K562 (cell line): ENCODE measurements around the gene LTB4R2. TPM values are rescaled to one million over a fixed set of nuclear protein-coding genes. Genes with fewer than 3 reads are reported as not detected.

Source experiments
- ATAC-seq: fragments of 200-7000 bp; cut with Tn5 transposase; 3 replicates; pipeline ENCODE4 v1.9.1; 2020; ENCODE audit warnings: moderate library complexity
- BruUV-seq: library from RNA; stranded (reverse); fragments of 400-500 nt; replicated peaks from 2 replicates; lab custom pipeline; 2021; lab: Mats Ljungman, UMichigan
- CTCF ChIA-PET: fragments of 300-600 bp; formaldehyde crosslinking; extraction: SDS; loops from one replicate; lab custom pipeline; 2021; ENCODE audit warnings: low intra/inter-chr PET ratio; lab: Yijun Ruan, JAX
- POLR2A ChIA-PET: fragments of 300-600, 350-650 bp; sonication (Branson Sonifier 250); formaldehyde crosslinking; extraction: SDS; loops from one replicate; lab custom pipeline; 2021; ENCODE audit warnings: antibody characterized with exemption, inconsistent platforms; lab: Yijun Ruan, JAX
- DNase-seq, 4 experiments: peaks; one replicate each; pipeline versions ENCODE4 v3.0.0 to v3.0.0-alpha.2; 2011 to 2018; ENCODE audit warnings: low spot score in 3 of 4, mixed read lengths in 3 of 4; ENCODE audit errors: extremely low read depth in 1 of 4
- FAIRE-seq: peaks from 2 replicates; lab custom pipeline; 2011; peaks lifted over from hg19 to GRCh38; lab: Jason Lieb, UNC
- H2AFZ ChIP-seq: 2 replicates; pipeline ENCODE4 v1.6.0; 2011; ENCODE audit warnings: low read depth, low read length, control low read depth, inconsistent platforms
- H3K27ac ChIP-seq: fragments of 200-600 bp; 3 replicates; pipeline ENCODE4 v1.8.0; 2011; ENCODE audit warnings: low read depth, mild to moderate bottlenecking, control low read depth, inconsistent platforms, low read length, moderate library complexity, mixed read lengths; ENCODE audit errors: extremely low read depth
- H3K27me3 ChIP-seq, 2 experiments: fragments of 300-600 bp in 1 of 2; 2 replicates in 1 of 2; 3 replicates in 1 of 2; pipeline versions ENCODE4 v1.6.0 to v1.8.0; 2011; ENCODE audit warnings: inconsistent platforms in 2 of 2, low read length in 2 of 2, mild to moderate bottlenecking in 1 of 2, mixed read lengths in 1 of 2, moderate library complexity in 1 of 2; ENCODE audit not compliant: control insufficient read depth in 2 of 2, insufficient read depth in 2 of 2
- H3K36me3 ChIP-seq: fragments of 300-600 bp; 3 replicates; pipeline ENCODE4 v1.8.0; 2011; ENCODE audit warnings: mild to moderate bottlenecking, low read length, inconsistent platforms; ENCODE audit not compliant: control insufficient read depth, insufficient read depth
- H3K4me1 ChIP-seq, 2 experiments: fragments of 200-600 bp in 1 of 2; replicated peaks in 1 of 2; 2 replicates in 1 of 2; 3 replicates in 1 of 2; pipeline versions ENCODE4 v1.5.1 to v1.8.0; 2011; ENCODE audit warnings: inconsistent platforms in 2 of 2, low read length in 2 of 2, mild to moderate bottlenecking in 1 of 2, mixed read lengths in 1 of 2, moderate library complexity in 1 of 2; ENCODE audit not compliant: control insufficient read depth in 2 of 2, insufficient read depth in 2 of 2
- H3K4me2 ChIP-seq: 2 replicates; pipeline ENCODE4 v1.6.1; 2011; ENCODE audit warnings: low read length, control low read depth, inconsistent platforms, mixed read lengths; ENCODE audit not compliant: insufficient read depth
- H3K4me3 ChIP-seq: fragments of 200-600 bp; sonication (generic), shearing (Covaris generic); 2 replicates; pipeline ENCODE4 v1.5.1; 2016; ENCODE audit warnings: control low read depth, inconsistent platforms
- H3K79me2 ChIP-seq: fragments of 200-600 bp; 3 replicates; pipeline ENCODE4 v1.8.0; 2011; ENCODE audit warnings: low read length, inconsistent platforms; ENCODE audit not compliant: control insufficient read depth, insufficient read depth
- H3K9ac ChIP-seq, 2 experiments: 2 replicates each; pipeline versions ENCODE4 v1.6.0 to v1.6.1; 2011; ENCODE audit warnings: low read depth in 2 of 2, low read length in 2 of 2, control low read depth in 1 of 2, inconsistent platforms in 1 of 2, mild to moderate bottlenecking in 1 of 2, mixed read lengths in 1 of 2; ENCODE audit not compliant: insufficient read depth in 1 of 2
- H3K9me1 ChIP-seq: one replicate; pipeline ENCODE4 v1.6.0; 2011; ENCODE audit warnings: inconsistent platforms, mild to moderate bottlenecking, low read length, moderate library complexity; ENCODE audit not compliant: control insufficient read depth, insufficient read depth
- H3K9me3 ChIP-seq: replicated peaks from 2 replicates; pipeline ENCODE4 v1.5.1; 2011; ENCODE audit warnings: low read depth, low read length, inconsistent platforms; ENCODE audit not compliant: control insufficient read depth, insufficient read depth
- H4K20me1 ChIP-seq: replicated peaks from 2 replicates; pipeline ENCODE4 v1.6.1; 2011; ENCODE audit warnings: low read length, inconsistent platforms, mixed read lengths; ENCODE audit not compliant: control insufficient read depth, insufficient read depth
- ARID2 ChIP-seq: fragments of 450-650 bp; IDR thresholded peaks from 2 replicates; pipeline ENCODE4 v1.6.1; 2017; ENCODE audit warnings: antibody characterized with exemption, mild to moderate bottlenecking
- ATF3 ChIP-seq, 2 experiments: fragments of 450-650 bp in 1 of 2; sonication (generic) in 1 of 2; formaldehyde crosslinking in 1 of 2; IDR thresholded peaks in 1 of 2; conservative IDR thresholded peaks in 1 of 2; 2 replicates each; pipeline versions ENCODE4 v1.6.1 to v1.8.1; 2016 to 2023; ENCODE audit warnings: mild to moderate bottlenecking in 2 of 2, moderate library complexity in 2 of 2, inconsistent platforms in 1 of 2, missing genetic modification reagents in 1 of 2
- CBFB ChIP-seq: sonication (generic); formaldehyde crosslinking; IDR thresholded peaks from 2 replicates; pipeline ENCODE4 v1.4.0; 2020; ENCODE audit warnings: mild to moderate bottlenecking, missing genetic modification reagents
- CC2D1A ChIP-seq: fragments of 450-650 bp; IDR thresholded peaks from 2 replicates; pipeline ENCODE4 v1.6.1; 2017; ENCODE audit warnings: mild to moderate bottlenecking
- ESRRB ChIP-seq: fragments of 250-450 bp; sonication (Bioruptor Pico); IDR thresholded peaks from 2 replicates; pipeline ENCODE4 v1.5.0; 2020; ENCODE audit warnings: mild to moderate bottlenecking, moderate library complexity, borderline replicate concordance
- JUND ChIP-seq, 2 experiments: IDR thresholded peaks; 2 replicates in 1 of 2; 3 replicates in 1 of 2; pipeline ENCODE4 v1.6.1; 2011; ENCODE audit warnings: borderline replicate concordance in 2 of 2, low read depth in 2 of 2, low read length in 2 of 2, improper control_type of control experiment in 1 of 2, missing biosample characterization in 1 of 2, missing genetic modification characterization in 1 of 2, missing genetic modification reagents in 1 of 2
- MAFG ChIP-seq: fragments of 450-650 bp; conservative IDR thresholded peaks from 2 replicates; pipeline ENCODE4 v1.6.1; 2016; ENCODE audit warnings: missing genetic modification characterization, missing compliant biosample characterization
- NR1H2 ChIP-seq: sonication (generic); formaldehyde crosslinking; IDR thresholded peaks from 2 replicates; pipeline ENCODE4 v1.4.0; 2020; ENCODE audit warnings: mild to moderate bottlenecking, missing genetic modification reagents
- SMC3 ChIP-seq: conservative IDR thresholded peaks from 2 replicates; pipeline ENCODE4 v1.6.1; 2011; ENCODE audit warnings: low read depth, low read length, improper control_type of control experiment; ENCODE audit not compliant: insufficient read depth
- XRCC3 ChIP-seq: fragments of 450-650 bp; IDR thresholded peaks from 2 replicates; pipeline ENCODE4 v1.6.1; 2017; ENCODE audit warnings: mild to moderate bottlenecking, moderate library complexity
- WGBS: fragments of 100-300 bp; shearing (Covaris generic); methylation state at CpG from one replicate; pipeline ENCODE4 v1.1.6; 2016; ENCODE audit warnings: low coverage, mixed read lengths; ENCODE audit not compliant: insufficient coverage; ENCODE audit errors: missing lambda C conversion rate; 5-methylcytosine and 5-hydroxymethylcytosine counted together
- in situ Hi-C: fragments of 300-500 bp; cut with MboI; formaldehyde crosslinking; loops from 4 replicates; pipeline ENCODE4 v1.15.0; 2018; ENCODE audit warnings: inconsistent platforms, mixed read lengths
- intact Hi-C: fragments of 100-400 bp; cut with micrococcal nuclease; formaldehyde crosslinking; loops from 2 replicates; pipeline ENCODE4 v1.14.2; 2022
- polyA plus RNA-seq, 8 experiments: library from polyadenylated mRNA; depleted of rRNA in 4 of 8; stranded (reverse) in 5 of 8; unstranded in 3 of 8; fragments of >200 nt; fragmentation: Nextera tagmentation in 2 of 8; fragmentation: Illumina TruSeq in 1 of 8; extraction: Ambion mirVana in 2 of 8; extraction: Trizol in 1 of 8; gene quantifications; 2 replicates each; pipeline versions ENCODE4 v1.2.1 to v1.2.3, GENCODE V29; 2011 to 2014; ENCODE audit warnings: inconsistent platforms in 1 of 8, missing spikeins in 1 of 8
- total RNA-seq, 7 experiments: library from RNA; depleted of rRNA in 6 of 7; stranded (reverse); fragments of >200 nt in 6 of 7; fragmentation: Illumina TruSeq in 2 of 7; extraction: Trizol in 2 of 7; gene quantifications; 2 replicates each; pipeline versions ENCODE4 v1.2.1 to v1.2.3, GENCODE V29; 2011 to 2021; ENCODE audit warnings: low replicate concordance in 1 of 7

Gene LTB4R2
- total and polyA plus RNA-seq, 9 of the 15 experiments (the other 6 are each of a cell fraction or from before 2014, with no cell fraction given) = 0.03 to 11.6 (median 2.8) TPM; not detected in 1

DNA sequence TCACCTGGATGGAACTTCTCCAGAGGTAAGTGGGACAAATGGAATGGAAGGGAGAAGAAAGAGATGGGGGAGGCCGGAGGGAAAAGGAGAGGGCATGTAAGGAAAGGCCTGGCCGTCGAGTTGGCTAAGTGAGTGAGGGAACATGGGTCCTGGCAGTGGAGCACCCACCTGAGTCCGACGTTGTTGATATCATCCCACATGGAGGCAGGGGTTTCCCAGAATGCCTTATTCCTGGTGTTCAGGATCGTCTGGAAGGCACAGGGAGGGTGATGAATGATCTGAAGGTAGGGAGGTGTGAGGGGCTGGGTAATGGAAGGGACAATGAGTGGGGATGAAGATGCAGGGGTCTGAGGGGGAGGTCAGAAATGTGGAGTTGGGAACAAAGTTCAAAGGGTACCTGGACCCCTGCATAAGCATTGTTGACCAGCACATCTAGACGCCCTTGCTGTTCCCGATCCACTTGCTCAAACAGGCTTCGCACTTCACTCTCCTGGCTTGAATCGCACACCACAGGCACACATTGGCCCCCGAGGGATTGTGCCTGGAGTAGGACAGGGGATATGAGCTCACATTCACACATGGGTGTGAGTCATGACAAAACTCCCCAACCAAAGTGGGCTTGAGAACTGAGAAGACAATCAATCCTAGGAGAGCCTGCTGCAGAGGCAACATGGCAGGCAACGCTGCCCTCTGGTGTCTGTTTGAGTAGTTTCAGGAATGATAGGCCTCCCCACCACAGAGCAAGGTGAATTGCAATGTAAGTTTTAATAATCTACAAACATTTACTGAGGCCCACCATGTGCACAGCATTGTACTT is 13.4 kb upstream of the LTB4R2 start:
- H2AFZ ChIP-seq = no peak overlapping the region
- no peak overlapping the region for H3K4me2 ChIP-seq
- peaks cover 12 to 14% of the 10 kb centered on the region in 2 experiments; a peak in 4 of 5 replicates for H3K4me1 ChIP-seq
- intact Hi-C loops (loop anchor here (1.0 kb wide), 3 partner anchors 53 to 238 kb away; partner anchors contain the start of gene MDP1), in situ Hi-C loops (loop anchor here (5.0 to 10.0 kb wide), 2 partner anchors 54 to 282 kb away; partner anchors contain the start of gene TINF2)
- H3K9me3 ChIP-seq = no peaks in the 10 kb centered on the region
- H3K9me1 ChIP-seq = peaks cover 3% of the 10 kb centered on the region
- H3K79me2 ChIP-seq = peaks cover 28% of the 10 kb centered on the region
- 57% methylated on average over 8 of the region's 12 CpGs for WGBS
- peak overlapping the region; percentile 32; the same call in 1 of the 3 replicates for H3K27ac ChIP-seq
- BruUV-seq = no TSS peak
- ChIA-PET CTCF (interaction anchor here (0.6 to 3.3 kb wide), 8 partner anchors 18 to 1272 kb away, joined by 3 to 41 read pairs (median 4); partner anchors contain the start of genes MDP1 and TINF2), POLR2A (interaction anchor here (0.9 to 3.8 kb wide), 4 partner anchors 54 to 135 kb away, joined by 3 to 18 read pairs (median 7); partner anchors contain the start of genes CHMP4A and TINF2)
- FAIRE-seq (peak; percentile 96), DNase-seq (peak; percentile 57 to 80 (median 64)), ATAC-seq (peak; percentile 78)
- no peak overlapping the region for H3K4me3 ChIP-seq
- H3K27me3 ChIP-seq = no peaks in the 10 kb centered on the region
- H3K9ac ChIP-seq = no peak overlapping the region
- H4K20me1 ChIP-seq = no peaks in the 10 kb centered on the region
- peaks cover 31% of the 10 kb centered on the region for H3K36me3 ChIP-seq
- TF ChIP-seq MAFG (tag) (no peak), SMC3 (peak; percentile 88), CBFB (CRISPR knock-in tag) (0 out of 2 replicates have a peak, but pooled peaks have one; percentile 13), ATF3 (IDR thresholded peaks at IDR 0.05) (peak; percentile 53; the same call in 1 of the 2 replicates), ATF3 (CRISPR knock-in tag; conservative IDR thresholded peaks at IDR 0.05) (no peak), NR1H2 (CRISPR knock-in tag) (0 out of 2 replicates have a peak, but pooled peaks have one; percentile 47), XRCC3 (no peak), ESRRB (CRISPR knock-in tag) (no peak), ARID2 (peak; percentile 72), CC2D1A (0 out of 2 replicates have a peak, but pooled peaks have one; percentile 54), JUND (IDR thresholded peaks at IDR 0.05; ENCODE audit: borderline replicate concordance, low read depth, low read length) (peak; percentile 42; the same call in 1 of the 2 replicates), JUND (tag; IDR thresholded peaks at IDR 0.05; ENCODE audit: borderline replicate concordance, low read depth, low read length) (no peak)
